ENCODE data around the gene CLEC16A. TPM values are rescaled to one million over a fixed set of nuclear protein-coding genes. Genes with fewer than 3 reads are reported as not detected.
A peak's percentile ranks its signal among the peaks of the same experiment; 100 is the strongest.

Gene CLEC16A
- total and polyA plus RNA-seq, 9 of the 15 experiments (the other 6 are each of a cell fraction or from before 2014, with no cell fraction given) = 1.00 to 22.3 (median 10.0) TPM

- TF ChIP-seq HCFC1 (IDR thresholded peaks at IDR 0.05; ENCODE audit: low read depth, low read length) = no peak
- TF ChIP-seq CAMTA2 (CRISPR knock-in tag; conservative IDR thresholded peaks at IDR 0.05) = no peak
- TF ChIP-seq SMAD2 (IDR thresholded peaks at IDR 0.05; ENCODE audit: low read depth, low read length) = no peak
- peak; percentile 68; the same call in 1 of the 2 replicates for TF ChIP-seq CEBPZ (IDR thresholded peaks at IDR 0.05; ENCODE audit: borderline replicate concordance, low read depth, low read length)
- no peak for TF ChIP-seq ZNF707 (CRISPR knock-in tag; conservative IDR thresholded peaks at IDR 0.05)
- TF ChIP-seq HMBOX1 (IDR thresholded peaks at IDR 0.05) = peak; percentile 94
- TF ChIP-seq NCOA1 (IDR thresholded peaks at IDR 0.05; ENCODE audit: low read depth) = peak; percentile 48; the same call in 1 of the 2 replicates
- TF ChIP-seq RBM34 (IDR thresholded peaks at IDR 0.05; ENCODE audit: borderline replicate concordance, insufficient read depth, low read length) = no peak
- TF ChIP-seq ZNF140 (CRISPR knock-in tag; IDR thresholded peaks at IDR 0.05) = no peak
- no peak for TF ChIP-seq ZNF146 (CRISPR knock-in tag; IDR thresholded peaks at IDR 0.05; ENCODE audit: unreplicated experiment)
- no peak for TF ChIP-seq ZNF57 (CRISPR knock-in tag; IDR thresholded peaks at IDR 0.05)
- no peak for TF ChIP-seq RERE (CRISPR knock-in tag; IDR thresholded peaks at IDR 0.05; ENCODE audit: borderline replicate concordance)
- no peak for TF ChIP-seq NFIX (CRISPR knock-in tag; IDR thresholded peaks at IDR 0.05; ENCODE audit: low read depth)
- TF ChIP-seq ZNF740 (CRISPR knock-in tag; IDR thresholded peaks at IDR 0.05) = no peak
- TF ChIP-seq ZNF740 (tag; IDR thresholded peaks at IDR 0.05) = no peak
- TF ChIP-seq ZBTB8A (IDR thresholded peaks at IDR 0.05; ENCODE audit: partially characterized antibody) = no peak
- no peak for TF ChIP-seq ZNF212 (CRISPR knock-in tag; IDR thresholded peaks at IDR 0.05)
- no peak for TF ChIP-seq MEF2A (IDR thresholded peaks at IDR 0.05; ENCODE audit: control insufficient read depth, low read depth, low read length)
- peak; percentile 81 for TF ChIP-seq TRIM28 (IDR thresholded peaks at IDR 0.05)
These were observed 216.3 kb downstream of the CLEC16A start (continued) for GRCh38 chr16:11160676-11161115.

Measured in K562 (cell line).